NCI-H2107 treated with DMSO at 0.1 percent for 48 hours (cell line): Measurements from ENCODE around the gene AGAP1.

Source experiments
- DNase-seq: peaks from one replicate; lab custom pipeline; 2025; ENCODE audit not compliant: unreplicated experiment; lab: John Stamatoyannopoulos, UW

Gene AGAP1

GRCh38 chr2:235493775-235494715 is at the start of gene AGAP1:
Gene AGAP1, plus strand, starts transcription at chr2:235494043.
- DNase-seq: peak; percentile 25

DNA sequence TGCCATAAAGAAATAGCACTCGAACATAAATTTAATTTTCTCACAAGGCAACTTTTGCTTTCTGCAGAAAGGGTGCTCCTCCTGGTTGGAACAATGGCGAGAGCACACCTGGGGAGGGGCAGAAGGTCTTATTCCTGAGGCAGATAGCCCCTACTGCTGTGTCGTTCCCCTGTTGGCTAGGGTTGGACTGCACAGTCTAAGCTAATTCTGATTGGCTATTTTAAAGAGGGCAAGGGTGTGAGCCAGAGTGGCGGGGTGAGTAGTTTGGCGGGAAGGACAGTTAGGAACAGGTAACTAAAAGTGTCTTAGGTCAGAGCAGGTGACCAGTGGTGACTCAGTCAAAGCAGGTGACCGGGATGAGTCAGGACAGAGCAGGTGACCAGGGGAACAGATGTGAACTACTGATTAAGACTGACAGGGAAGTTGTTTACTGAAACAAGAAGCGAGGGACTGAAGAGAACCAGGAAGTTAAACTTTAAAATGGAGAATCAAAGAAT is 49.7 kb upstream of the AGAP1 start:
- no peak for DNase-seq

DNA sequence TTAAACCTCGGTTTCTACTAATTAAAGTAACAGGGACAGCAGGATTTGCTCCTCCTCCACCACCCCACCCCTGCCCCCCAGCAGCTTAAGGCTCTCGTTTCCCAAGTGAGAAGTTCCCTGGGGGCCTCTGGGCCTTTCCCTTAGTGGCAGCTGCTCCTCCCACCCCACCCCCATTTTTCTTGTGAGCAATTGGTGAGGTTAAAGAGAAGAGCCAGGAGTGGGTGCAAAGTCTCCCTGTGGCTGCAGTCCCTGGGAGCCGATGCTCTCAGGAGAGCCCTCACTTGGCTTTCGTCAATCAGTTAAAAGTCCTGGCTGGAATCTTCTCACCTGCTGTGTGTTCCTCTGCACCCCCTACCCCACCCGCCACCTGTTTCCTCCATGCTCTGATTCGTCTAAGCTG is 48.7 kb upstream of the AGAP1 start:
- DNase-seq: no peak

GRCh38 chr2:235446082-235446481 is 47.8 kb upstream of the AGAP1 start:
- no peak for DNase-seq

DNA sequence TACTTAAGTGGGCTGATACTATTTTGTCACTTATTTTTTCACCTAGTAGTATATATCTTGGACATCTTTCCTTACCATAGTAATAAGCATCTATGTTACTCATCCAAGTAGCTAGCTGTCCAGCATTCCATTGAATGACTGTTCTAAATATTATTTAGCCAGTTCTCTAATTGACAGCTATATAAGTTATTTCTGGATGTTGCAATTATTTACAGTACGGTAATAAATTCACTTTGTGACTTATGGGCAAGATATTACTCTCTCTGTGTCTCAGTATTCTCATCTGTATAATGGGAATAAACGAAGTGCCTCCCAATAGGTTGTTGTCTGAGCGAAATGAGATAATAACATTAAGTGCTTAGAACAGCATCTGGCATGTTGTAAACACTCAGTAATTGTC is 46.6 kb upstream of the AGAP1 start:
- no peak for DNase-seq

GRCh38 chr2:235449568-235449967 is 44.3 kb upstream of the AGAP1 start:
- no peak for DNase-seq

- no peak for DNase-seq
Observed at GRCh38 chr2:235453605-235454151, 40.2 kb upstream of the AGAP1 start.

GRCh38 chr2:235458839-235459273 is 35.0 kb upstream of the AGAP1 start:
- peak; percentile 8 for DNase-seq

DNA sequence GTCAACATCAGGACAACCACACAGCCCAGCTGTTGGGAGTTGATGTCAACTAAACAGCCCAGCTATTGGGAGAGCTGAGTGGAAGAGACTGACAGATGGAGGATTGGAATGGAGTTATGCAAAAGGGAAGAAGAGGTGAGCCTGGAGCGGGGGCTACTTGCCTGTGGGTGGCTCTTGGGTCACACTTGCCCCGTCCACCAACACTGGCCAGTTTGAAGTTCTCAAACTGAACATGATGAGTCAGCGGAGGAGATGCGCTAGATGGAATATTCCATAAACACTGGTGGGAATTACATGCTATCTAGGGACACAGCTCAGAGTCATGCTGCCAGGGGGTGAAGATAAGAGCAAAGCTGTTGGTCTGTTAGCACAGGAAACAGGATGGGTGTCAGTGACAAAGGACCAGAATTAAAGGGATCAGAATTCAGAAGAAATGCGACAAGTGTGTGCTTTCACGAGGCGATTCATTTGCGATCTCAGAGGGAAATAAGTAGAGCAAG is 33.2 kb upstream of the AGAP1 start:
- DNase-seq: no peak

DNA sequence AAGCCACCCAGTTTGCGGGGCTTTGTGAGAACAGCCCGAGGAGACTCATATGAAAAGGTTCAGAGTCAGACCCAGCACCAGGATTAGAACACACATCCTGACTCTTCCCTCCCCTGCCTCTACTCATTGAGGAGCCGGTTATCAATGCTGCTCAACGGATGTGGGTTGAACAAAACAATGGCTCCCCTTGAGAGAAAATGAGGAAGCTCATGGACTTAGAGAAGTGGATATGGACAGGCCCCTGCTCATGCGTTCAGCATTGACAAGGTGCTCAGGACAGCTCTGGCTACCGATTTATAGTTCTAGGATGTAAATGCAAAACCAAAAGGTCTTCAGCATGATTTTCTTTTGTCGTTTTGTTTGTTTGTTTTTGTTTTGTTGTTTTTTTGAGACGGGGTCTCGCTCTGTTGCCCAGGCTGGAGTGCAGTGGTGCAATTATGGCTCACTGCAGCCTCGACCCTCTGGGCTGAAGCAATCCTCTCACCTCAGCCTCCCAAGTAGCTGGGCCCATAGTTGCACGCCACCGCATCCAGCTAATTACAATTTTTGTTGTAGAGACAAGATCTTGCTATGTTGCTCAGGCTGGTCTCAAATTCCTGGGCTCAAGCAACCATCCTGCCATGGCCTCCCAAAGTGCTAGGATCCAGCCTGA is 32.0 kb upstream of the AGAP1 start:
- no peak for DNase-seq

- no peak for DNase-seq
Observed at GRCh38 chr2:235462415-235462790, 31.4 kb upstream of the AGAP1 start.

DNA sequence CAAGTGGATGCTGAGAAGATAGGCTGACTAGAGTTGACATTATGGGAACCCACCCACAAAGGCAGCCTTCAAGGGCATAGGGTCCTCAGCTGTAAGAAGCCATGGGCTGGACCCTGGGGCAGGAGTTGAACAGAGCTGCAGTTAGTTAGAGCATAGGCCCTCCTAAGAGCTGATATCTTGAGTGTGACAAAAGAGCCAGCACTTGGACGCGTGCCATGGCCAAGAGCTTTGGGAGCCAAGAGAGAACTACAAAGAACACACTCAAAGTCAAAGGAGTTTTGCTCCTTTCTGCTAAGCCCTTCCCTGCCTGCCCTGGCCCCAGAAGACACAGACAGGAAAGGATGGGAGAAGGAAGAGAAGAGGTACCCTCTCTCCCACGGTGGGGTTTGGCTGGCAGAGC is 29.9 kb upstream of the AGAP1 start:
- DNase-seq: no peak

DNA sequence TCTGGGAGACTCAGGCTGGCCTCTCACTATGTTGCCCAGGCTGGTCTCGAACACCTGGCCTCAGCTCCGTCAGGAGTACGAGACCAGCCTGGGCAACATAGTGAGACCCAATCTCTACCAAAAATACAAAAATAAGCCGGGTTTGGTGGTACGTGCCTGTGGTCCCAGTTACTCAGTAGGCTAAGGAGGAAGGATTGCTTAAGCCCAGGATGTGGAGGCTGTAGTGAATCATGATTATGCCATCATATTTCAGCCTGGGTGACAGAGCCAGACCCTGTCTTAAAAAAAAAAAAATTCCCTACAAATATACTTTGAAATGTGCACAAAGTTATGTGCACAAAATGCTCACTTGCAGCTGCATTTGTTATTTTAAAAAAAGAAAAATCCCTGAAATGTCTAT is 26.3 kb upstream of the AGAP1 start:
- no peak for DNase-seq

- DNase-seq: peak; percentile 76
Observed at GRCh38 chr2:235468978-235469655, 24.7 kb upstream of the AGAP1 start.

GRCh38 chr2:235471186-235471747 is 22.6 kb upstream of the AGAP1 start:
- no peak for DNase-seq

DNA sequence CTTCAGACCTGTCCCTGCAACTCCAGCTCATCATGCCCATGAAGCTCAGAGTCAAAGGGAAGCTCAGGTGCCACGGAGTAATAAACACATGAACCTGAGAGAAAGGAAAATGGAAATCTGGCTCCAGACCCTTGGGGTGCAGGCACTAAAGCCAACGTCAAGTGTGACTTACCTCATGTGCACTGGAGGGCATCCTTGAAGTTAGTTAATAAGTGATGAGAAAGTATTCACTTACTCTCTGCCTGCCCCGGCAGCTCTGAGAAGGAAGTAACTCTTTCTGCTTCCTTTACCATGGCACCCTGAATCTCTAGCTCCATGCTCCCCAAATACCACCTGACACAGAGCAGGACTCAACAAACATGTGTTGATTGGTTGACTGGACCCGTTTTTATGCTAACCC is 21.4 kb upstream of the AGAP1 start:
- DNase-seq: no peak

DNA sequence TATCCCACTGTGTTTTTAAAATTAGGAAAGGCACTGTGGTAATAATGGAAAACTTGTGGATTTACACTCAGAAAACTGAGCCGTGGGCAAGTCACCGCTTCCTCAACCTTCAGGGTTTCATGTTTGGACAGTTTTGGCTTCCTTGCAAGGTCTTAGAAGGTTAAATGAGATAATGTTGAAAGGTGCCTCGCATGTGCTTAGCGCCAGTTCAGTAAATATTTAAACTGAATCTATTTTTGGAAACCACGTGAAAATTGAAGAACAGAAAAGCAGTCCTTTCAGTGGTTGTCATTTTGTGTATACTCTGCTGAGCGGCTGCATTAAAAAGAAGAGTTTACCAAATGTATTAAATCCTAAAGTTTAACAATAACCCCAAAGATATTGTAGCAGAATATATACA is 15.2 kb upstream of the AGAP1 start:
- DNase-seq: no peak

GRCh38 chr2:235479604-235480003 is 14.2 kb upstream of the AGAP1 start:
- DNase-seq: no peak

GRCh38 chr2:235480614-235481013 is 13.2 kb upstream of the AGAP1 start:
- DNase-seq: no peak

DNA sequence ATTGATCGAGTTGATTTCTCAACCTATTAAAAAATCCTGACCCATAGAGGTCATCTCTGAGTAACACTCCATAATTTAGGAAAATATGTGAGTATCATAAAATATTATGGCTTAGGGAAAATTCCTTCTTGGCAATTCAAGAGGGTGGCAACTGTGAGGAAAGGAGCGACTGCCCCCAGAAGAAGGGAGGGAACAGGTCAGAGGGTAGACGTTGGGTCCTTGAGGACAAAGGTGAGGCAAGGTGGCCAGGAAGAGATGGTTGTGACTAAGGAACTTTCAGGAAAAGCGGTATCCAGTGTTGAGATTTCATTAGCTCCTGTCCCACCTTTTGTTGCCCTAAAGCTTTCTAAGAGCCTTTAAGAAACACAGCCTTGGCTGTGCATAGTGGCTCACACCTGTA is 10.5 kb upstream of the AGAP1 start:
- no peak for DNase-seq

GRCh38 chr2:235485362-235485761 is 8.5 kb upstream of the AGAP1 start:
- no peak for DNase-seq
